HG02885 (cell line): ENCODE measurements around the gene SLCO4A1.

Experiments
- ATAC-seq: cut with Tn5 transposase; IDR thresholded peaks from one replicate; pipeline ENCODE4 v1.9.1; 2021; ENCODE audit warnings: mild to moderate bottlenecking; ENCODE audit not compliant: unreplicated experiment, poor library complexity

Gene SLCO4A1

GRCh38 chr20:62642051-62642665 lies at the start of gene SLCO4A1:
Gene SLCO4A1 (plus strand): TSS chr20:62642503. CDS start chr20:62656455, 13,952 bp downstream.
- ATAC-seq = peak; percentile 76

- ATAC-seq = no peak
Measured at GRCh38 chr20:62592506-62593177, 49.7 kb upstream of the SLCO4A1 start.

GRCh38 chr20:62593616-62594015 lies 48.7 kb upstream of the SLCO4A1 start:
- ATAC-seq = no peak

- no peak for ATAC-seq
Measured at GRCh38 chr20:62595069-62595468, 47.2 kb upstream of the SLCO4A1 start.

- no peak for ATAC-seq
Measured at GRCh38 chr20:62595491-62595890, 46.8 kb upstream of the SLCO4A1 start.

- no peak for ATAC-seq
Measured at GRCh38 chr20:62596486-62596885, 45.8 kb upstream of the SLCO4A1 start.

GRCh38 chr20:62596921-62597320 lies 45.4 kb upstream of the SLCO4A1 start:
- ATAC-seq = no peak

GRCh38 chr20:62597416-62598115 lies 44.7 kb upstream of the SLCO4A1 start:
- no peak for ATAC-seq

- ATAC-seq = no peak
Measured at GRCh38 chr20:62598761-62599194, 43.5 kb upstream of the SLCO4A1 start.

- ATAC-seq = no peak
Measured at GRCh38 chr20:62599216-62600110, 42.8 kb upstream of the SLCO4A1 start.

- no peak for ATAC-seq
Measured at GRCh38 chr20:62601172-62601571, 41.1 kb upstream of the SLCO4A1 start.

- ATAC-seq = no peak
Measured at GRCh38 chr20:62601714-62602113, 40.6 kb upstream of the SLCO4A1 start.

- ATAC-seq = no peak
Measured at GRCh38 chr20:62602550-62602949, 39.8 kb upstream of the SLCO4A1 start.

GRCh38 chr20:62603021-62603906 lies 39.0 kb upstream of the SLCO4A1 start:
- no peak for ATAC-seq

- no peak for ATAC-seq
Measured at GRCh38 chr20:62603907-62604785, 38.2 kb upstream of the SLCO4A1 start.

- ATAC-seq = no peak
Measured at GRCh38 chr20:62604796-62605195, 37.5 kb upstream of the SLCO4A1 start.

- ATAC-seq = no peak
Measured at GRCh38 chr20:62605236-62605943, 36.9 kb upstream of the SLCO4A1 start.

GRCh38 chr20:62606016-62606415 lies 36.3 kb upstream of the SLCO4A1 start:
- no peak for ATAC-seq
